NAMALWA (cell line): ENCODE measurements around the gene CHPT1.

Experiments
- DNase-seq: peaks from one replicate; pipeline ENCODE4 v3.0.0-alpha.2; 2015; ENCODE audit warnings: low spot score

Gene CHPT1

DNA sequence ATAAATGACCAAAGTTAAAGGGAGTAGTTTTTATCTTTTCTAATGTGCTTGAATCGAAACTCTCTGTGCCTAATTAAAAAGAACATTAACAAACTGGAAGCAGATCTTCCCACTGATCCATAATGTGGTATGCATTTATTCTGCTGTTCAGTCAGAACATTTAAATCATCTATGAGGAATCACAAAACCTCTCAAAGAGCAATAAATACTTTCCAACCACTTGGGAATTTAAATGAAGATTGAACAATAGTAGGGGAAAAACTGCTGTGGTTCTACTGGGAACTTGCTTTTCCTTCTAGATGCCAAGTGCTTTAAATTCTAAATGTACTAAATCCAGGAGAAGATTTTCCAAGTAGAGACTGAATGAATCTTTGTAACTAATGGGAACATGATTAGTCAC lies 12.3 kb upstream of the CHPT1 start:
- DNase-seq, result no peak

DNA sequence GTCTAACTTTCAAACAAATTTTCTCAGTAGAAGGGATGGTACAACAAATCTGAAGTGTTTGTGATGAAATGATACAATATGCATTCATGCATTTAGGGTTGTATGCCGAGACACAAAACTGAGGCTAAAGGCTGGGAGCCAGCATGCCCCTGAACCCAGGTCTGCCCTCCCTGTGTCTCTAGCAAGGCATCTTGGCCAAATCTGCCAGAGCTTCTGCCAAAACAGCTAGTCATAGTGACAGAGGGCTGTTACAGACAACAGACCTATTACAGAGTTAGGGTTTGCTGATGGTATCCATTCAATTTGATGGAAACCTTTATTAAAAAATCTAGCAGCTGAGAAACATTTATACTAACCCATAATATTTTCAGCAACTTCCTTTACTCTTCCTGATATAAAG lies 11.3 kb upstream of the CHPT1 start:
- no peak for DNase-seq

DNA sequence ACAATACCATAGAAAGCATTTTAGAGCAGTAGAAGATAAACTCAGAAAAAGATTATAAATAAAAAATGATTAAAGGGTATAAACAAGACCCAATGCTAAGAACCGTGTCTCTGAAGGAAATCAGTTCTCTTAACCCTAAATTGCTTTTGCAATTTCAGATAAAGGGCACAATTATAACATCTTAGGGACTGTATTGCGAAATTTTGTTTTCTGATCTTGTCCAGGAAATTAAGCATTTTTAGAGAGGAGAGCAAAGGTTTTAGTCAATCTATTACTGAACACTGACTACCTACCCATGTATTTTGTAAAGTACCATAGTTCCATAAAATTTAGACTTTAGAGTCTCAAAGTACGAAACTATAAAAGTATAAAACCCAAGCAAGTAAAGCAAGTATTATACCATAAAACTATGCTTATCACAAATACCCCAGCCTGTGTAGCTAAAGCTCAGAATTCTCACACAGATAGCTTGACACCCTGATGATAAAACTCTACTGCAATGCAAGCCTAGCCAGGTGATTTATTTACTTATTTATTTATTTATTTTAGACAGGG lies 6.8 kb upstream of the CHPT1 start:
- no peak for DNase-seq

DNA sequence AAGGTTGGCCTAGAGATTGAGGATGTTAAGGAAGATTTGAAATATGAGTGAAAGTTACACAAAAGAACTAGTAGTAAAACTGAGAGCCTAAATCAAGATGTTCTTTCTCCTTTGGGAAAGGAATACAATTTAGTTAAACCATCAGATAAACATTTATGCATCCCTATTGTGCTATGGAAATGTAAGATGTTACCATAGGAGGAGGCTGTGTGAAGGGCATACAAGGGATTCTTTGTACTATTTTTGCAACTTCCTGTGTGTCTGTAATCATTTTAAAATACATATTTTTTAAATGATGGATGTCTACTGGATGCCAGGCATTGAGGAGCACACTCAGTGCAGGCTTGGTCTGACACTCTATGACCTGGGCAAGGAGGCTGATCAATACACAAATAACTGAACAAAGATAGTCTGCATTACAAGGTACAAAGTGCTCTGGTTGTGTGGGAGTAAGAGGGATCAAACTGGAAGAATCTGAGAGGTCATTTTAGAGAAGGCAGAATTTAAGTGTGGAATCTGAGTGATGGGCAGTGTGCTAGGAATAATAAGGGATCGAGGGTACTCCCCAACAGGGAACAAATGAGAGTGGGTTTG lies 5.8 kb upstream of the CHPT1 start:
- no peak for DNase-seq

DNA sequence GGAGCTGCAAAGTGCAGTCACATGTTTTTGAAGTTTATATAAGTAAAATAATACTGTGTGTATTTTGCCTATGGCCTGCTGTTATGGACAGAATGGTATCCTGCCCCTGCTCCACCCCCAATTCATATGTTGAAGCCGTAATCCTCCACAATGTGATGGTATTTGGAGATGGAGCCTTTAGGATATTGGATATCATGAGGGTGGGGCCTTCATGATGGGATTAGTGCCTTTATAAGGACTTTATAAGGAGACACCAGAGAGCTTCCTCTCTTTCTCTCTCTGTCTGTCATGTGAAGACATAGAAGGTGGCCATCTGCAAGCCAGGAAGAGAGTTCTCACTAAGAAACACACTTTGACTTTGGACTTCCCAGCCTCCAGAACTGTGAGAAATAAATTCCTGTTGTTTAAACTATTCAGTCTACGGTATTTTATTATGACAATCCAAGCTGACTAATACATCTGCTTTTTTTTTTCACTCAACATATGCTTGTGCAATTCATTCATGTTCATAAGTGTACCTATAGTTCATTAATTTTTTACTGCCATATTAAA lies 3.1 kb upstream of the CHPT1 start:
- DNase-seq, result no peak

DNA sequence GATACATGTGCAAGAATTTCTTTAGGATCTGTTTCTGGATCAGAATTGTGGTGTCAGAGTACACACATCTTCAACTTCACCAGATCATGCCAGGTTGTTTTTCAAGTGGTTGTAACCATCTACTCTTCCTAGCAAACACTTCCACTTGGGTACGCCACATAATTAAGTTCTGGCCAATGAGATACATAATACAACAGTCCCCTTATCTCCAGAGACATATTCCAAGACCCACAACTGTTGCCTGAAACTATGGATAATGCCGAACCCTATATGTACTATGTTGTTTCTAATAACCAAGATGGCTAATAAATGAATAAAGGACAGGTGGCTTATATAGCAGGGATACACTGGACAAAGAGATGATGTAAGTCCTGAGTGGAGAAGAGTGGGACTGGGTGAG lies 2.5 kb upstream of the CHPT1 start:
- DNase-seq, result no peak

DNA sequence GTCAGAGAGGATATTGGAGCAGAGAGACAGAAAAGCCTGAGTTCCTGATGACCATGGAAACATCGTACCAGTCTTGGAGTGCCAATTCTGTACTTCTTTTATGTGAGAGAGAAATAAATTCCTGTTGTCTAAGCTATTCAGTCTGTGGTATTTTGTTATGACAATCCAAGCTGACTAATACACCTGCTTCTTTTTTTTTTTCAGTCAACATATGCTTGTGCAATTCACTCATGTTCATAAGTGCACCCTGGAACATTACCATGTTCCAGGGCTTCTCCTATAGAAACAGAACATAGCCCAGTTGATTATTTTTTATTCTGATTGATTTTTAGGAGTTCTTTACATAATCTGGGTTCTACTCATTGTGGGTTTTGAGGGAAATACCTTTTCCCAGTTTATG lies 1.7 kb upstream of the CHPT1 start:
- DNase-seq, result no peak

DNA sequence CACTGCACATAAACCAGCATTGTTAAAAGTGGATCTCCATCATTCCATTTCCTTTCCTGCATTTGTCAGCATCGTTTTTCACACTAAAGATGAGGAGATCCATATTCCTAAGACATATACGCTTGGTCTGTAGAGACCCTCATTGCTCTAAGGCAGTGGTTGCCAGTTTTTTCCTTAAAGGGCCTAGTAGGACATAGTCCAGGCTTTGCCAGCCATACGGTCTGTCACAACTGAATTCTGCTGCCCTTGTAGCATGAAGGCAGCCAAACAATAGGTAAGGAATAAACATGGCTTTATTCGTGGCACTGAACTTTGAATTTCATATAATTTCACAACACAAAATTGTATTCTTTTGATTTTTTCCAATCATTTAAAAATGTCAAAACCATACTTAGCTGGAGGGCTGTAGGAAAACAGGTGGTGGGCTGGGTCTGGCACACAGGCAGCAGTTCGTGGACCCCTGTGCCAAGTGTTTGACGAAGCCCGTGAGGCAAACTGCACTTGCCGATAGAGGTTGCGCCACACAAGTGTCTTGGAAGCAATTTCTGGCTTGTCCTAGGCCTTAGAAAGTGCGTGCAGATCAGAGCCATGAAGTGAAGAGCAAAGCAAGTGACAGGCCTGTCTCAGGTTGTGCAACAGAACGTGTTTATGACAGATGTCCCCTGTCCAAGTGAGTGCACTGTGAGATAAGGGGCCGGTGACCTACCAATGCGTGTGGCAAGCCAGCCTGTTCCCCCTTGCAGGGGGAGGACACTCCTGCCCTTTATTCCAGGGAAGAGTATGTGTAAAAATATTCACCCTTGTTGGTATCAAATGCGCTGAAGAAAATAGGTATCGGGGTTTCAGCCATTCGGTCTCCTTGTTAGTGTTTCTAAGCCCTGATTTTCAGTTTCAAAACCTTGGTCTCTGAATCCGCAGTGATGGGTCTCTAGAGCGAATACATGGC lies 916 bp upstream of the CHPT1 start:
- DNase-seq, result peak; percentile 75

DNA sequence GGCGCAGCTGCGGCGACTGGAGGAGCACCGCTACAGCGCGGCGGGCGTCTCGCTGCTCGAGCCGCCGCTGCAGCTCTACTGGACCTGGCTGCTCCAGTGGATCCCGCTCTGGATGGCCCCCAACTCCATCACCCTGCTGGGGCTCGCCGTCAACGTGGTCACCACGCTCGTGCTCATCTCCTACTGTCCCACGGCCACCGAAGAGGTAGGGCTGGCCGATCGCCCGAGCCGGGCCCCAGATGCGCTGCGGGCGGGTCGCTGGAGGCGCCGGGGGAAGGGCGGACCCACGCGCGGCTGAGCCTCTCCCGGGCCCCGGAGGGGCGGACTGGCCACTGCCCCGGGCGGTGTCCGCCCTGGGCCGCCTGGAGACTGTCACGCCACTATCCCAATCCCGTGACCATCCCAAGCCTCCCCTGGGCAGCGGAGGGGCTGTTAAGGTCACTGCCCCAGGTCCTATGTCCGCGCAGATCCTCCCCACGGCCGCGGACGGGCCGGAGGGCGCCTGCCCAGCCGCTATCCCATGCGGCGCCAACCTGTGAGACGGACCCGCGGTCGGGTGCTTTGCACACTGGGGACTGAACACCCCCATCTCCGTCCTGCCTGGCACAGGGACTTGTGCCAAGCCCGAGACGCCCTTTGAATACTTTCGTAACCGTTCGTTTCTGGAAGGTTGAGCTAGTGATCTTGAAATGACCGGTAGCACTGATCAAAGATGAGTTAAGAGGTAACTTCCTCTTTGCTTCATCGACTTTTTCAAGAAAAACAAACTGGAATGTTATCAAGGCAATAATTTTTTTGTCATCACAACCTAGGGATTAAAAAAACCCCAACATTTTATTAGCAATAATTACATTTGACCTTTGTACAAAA lies 725 bp downstream of the CHPT1 start:
- peak; percentile 72 for DNase-seq

DNA sequence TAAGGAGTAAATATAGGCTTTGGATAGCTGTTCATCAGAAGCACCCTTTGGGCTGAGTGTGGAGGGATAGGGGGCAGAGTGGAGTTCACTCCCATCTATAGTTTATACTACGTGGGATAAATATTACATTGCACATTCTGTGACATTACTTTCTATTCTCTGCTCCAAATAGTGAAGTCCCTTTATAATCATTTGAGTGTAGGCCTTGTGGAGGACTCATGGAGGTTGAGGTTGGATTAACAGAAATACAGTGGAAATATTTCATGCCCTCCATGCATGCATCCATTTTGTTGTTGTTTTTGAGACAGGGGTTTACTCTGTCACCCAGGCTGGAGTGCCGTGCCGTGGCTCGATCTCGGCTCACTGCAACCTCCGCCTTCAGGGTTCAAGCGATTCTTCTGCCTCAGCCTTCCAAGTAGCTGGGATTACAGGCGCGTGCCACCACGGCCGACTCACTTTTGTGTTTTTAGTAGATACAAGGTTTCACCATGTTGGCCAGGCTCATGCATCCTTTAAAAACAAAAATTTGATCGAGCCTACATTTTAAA lies 1.4 kb downstream of the CHPT1 start:
- DNase-seq, result no peak

DNA sequence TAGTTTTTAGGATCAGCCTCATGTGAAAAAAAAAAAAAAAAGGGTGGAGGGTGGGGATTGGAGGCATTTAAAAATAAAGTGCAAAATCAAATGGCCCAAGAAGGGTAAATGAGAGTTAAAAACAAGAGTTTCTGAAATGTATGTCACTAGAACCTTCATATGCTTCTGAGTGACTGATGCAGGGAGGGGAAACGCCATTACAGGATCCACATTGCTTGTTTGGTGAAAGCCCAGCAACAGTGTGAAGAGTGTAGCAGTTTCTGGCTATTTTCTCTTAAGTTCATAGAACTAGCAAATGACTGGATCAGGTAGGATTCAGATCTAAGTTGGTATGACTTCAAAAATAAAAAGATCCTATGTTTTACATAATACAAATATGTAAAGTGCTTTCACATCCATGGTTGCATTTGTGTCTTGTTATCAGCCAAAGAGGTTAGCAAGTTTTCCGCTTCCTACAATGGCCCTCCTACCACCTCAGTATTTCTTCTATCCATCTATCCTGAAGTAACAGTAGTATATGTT lies 2.9 kb downstream of the CHPT1 start:
- no peak for DNase-seq

DNA sequence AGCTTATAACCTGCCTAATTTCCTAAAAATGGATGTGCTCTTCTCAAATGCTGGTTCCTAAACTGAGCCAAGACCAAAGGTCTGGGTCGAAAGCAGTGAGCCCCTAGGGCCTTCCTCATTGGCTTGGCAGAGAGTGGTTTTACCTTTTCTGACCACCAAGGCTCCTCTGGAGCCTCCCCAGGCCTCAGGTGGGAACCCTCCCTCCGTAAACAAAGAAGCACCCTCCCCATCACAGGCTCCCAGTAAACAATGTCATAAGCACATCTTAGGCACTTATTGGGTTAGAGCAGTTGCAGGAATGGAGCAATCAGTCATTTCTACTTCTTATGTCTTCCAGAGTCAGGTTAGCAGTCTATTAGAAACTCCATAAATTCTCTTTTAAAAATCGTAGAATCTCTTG lies 6.0 kb downstream of the CHPT1 start:
- no peak for DNase-seq

DNA sequence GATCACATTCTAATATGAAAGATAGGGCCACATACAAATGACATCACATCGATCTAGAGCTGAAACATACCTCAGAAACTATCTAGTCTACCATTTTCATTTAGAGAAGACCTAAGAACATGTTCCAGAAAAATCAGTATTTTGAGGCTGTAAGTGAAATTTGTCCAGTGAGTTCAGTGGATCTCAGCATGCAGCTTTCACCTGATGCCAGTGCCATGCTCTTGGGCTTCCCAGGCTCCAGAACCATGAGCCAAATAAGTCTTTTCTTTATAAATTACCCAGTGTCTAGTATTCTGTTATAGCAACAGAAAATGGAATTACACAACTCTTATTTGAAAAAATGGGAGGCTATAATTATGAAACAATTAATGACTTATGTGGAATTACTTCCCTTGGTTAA lies 9.0 kb downstream of the CHPT1 start:
- DNase-seq, result no peak

DNA sequence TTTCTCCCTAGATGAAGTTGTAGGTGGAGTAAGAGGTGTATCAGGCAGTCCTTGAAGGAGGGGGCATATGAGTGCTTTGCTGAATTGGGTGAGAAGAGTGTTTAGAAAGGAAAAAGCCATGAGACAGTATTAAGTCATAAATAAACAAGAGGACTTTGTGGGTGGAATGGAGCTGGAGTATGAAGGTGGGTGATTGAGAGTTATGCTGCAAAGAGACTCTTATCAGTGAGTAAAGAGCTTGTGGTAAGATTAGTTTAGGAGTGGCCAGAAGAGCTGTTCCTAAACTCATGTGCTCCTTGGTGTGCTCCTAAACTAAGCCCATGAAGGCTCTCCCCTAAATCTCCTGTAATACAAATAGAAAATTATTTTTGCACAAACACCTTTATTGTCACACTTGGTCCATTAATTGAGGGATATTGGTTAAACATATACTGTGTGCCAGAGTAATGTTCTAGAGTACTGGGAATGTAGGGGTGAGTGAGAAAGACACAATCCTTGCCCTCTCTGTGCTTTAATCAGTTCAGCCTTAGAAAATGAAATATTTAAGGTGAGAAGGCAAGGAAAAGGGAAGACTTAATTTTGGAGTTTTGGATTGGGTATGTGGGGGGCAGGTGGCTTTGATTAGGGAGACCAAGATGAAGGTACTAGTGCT lies 9.8 kb downstream of the CHPT1 start:
- no peak for DNase-seq

DNA sequence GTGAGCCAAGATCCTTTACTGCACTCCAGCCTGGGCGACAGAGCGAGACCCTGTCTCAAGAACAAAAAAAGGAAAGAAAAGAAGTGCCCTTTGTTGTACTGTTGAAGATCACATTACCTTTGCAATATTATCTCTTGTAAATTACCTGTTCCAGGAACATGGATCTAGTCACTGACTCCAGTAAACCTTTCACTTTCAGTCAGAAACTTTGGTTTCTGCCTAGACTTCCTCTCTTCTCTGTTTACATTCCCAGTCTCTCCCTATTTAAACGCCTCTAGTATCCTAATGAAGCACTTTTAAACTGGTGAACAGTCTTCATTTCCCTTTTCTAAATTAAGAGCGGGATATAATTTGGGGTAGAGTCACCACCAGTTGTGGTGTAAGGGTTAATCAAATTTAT lies 12.8 kb downstream of the CHPT1 start:
- DNase-seq, result no peak

DNA sequence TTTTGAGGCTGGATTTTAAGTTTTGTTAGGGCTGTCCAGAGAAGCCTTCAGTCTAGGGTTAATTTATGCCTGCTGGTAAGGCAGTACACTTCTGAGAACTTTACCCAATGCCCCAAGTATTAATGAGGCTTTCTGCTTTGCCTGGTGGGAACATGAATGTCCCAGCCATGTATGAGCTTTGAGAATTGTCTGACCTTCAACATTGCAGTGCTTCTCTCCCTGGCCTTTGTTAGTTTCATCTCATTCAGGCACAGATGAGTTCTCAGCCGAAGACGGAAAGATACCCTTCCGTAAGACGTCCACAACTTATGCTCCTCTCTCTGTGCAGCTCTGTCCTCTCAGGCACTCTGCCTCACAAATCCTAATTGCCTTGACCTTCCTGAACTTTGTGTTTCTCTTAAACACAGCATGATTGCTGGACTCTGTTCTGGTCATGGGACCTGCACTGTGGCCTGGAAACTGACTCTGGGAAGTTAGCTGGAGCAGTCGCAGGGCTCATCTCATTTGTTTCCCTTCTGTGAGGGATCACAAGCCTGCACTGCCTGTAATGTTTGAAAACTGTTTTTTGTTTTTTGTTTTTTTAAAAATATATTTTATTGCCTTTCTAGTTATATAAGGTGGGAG lies 15.7 kb downstream of the CHPT1 start:
- DNase-seq, result no peak

DNA sequence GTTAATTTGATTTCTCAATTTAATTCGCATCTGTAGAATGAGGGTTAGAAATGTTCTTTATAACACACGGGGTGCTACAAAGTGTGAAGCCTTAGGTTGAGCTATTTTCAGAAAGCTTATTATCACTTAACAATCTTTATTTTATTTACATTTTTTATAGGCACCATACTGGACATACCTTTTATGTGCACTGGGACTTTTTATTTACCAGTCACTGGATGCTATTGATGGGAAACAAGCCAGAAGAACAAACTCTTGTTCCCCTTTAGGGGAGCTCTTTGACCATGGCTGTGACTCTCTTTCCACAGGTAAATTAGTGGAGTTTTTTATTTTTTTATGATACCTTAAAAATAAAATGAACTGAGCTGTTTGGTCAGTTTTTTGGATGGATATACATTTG lies 16.5 kb downstream of the CHPT1 start:
- no peak for DNase-seq

DNA sequence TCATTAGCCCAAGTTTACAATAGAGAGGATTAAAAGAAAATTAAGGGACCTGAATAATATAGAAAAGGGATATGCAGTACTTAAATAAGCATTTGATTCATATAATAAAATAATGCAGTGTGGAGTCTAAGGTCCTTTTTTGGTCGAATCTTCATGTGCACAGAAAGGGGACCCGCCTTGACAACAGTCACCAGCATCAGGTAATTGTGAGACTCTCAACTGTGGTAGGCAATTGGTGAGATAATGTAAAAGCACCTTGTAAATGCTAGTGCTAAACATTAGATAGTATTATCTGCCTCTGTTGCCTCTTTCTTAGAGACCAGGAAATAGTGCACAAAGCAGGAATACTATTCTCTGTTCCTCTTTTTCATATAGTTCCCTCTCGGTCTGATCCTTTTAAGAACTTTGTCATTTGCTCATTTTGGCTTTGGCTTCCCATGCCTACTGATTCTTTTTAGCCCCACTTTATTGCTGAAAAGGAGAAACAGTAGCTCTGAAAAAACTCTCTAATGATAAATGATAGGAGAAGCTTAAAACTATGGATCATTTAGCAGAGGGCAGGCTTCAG lies 17.5 kb downstream of the CHPT1 start:
- DNase-seq, result no peak

DNA sequence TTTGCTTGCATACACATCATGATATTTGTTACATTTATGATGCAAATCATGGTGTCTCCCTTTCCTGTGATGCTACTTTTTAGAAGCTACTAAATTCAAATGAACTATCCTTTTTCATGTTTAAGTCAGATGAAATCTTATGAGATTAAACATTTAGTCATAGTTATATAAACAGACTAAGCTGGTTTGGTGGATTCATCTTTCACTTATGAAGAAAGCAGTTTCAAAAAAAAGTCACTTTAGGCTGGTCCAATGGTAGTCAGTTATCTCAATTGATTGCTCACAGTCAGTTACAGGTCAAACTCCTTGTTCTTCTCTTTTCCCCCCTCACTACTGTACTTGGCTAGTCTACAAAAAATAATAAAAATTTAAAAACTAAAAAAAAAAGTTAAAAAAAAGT lies 22.1 kb downstream of the CHPT1 start:
- no peak for DNase-seq

DNA sequence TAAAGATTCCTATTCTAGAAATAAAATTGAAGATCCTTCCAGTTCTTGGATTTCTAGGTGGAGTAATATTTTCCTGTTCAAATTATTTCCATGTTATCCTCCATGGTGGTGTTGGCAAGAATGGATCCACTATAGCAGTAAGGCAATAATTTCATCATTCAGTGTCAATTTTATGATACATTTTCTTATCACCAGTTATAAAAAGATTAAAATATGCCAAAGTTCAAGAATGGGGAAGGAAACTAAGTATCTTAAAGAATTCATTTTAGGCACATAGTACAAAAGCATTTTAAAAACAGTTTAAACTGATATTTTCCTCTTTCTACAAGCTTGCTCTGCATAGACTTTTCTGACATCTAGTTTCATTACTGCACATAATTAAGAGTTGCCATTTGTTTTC lies 22.7 kb downstream of the CHPT1 start:
- DNase-seq, result no peak
